Coronary artery (tissue), 2 donors: ENCODE data around the gene KIAA1671.

Experiments used
- DNase-seq: peaks from one replicate; pipeline ENCODE4 v3.0.0-alpha.2; 2017; ENCODE audit warnings: low spot score
- H3K27ac ChIP-seq, 2 donors: fragments of 200-600 bp; sonication (generic); one replicate each; pipeline ENCODE4 v1.5.1; 2016 to 2019
- H3K4me3 ChIP-seq: fragments of 200-600 bp; sonication (generic); 2 replicates; pipeline ENCODE4 v1.5.1; 2016; ENCODE audit warnings: mild to moderate bottlenecking, moderate library complexity
- TF ChIP-seq, protein P1 (sequence below): fragments of 200-600 bp; sonication (generic); IDR thresholded peaks from one replicate; pipeline ENCODE4 v1.5.1; 2019; ENCODE audit warnings: antibody characterized with exemption

Gene KIAA1671

DNA sequence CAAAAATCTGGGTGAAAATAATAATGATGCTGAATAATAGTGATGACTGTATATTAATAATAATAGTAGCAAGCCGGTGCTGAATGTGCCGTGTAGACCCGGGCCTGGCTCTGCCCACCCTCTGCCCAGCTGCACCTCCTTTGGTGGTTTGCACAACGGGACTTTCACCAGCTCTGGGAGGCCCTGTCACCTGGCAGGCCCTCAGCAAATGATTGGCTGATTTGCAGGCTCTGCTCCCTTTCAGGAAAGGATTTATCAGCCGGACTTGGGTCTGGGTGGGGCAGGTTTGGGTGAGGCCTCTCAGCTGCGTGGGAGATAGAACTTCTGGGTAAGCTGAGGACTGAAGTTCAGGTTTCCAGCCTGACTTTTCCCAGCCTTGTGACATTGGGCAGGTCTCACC lies 21.4 kb downstream of the KIAA1671 start:
- no peak for DNase-seq
- TF ChIP-seq, protein P1, sequence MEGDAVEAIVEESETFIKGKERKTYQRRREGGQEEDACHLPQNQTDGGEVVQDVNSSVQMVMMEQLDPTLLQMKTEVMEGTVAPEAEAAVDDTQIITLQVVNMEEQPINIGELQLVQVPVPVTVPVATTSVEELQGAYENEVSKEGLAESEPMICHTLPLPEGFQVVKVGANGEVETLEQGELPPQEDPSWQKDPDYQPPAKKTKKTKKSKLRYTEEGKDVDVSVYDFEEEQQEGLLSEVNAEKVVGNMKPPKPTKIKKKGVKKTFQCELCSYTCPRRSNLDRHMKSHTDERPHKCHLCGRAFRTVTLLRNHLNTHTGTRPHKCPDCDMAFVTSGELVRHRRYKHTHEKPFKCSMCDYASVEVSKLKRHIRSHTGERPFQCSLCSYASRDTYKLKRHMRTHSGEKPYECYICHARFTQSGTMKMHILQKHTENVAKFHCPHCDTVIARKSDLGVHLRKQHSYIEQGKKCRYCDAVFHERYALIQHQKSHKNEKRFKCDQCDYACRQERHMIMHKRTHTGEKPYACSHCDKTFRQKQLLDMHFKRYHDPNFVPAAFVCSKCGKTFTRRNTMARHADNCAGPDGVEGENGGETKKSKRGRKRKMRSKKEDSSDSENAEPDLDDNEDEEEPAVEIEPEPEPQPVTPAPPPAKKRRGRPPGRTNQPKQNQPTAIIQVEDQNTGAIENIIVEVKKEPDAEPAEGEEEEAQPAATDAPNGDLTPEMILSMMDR = no peak
- H3K27ac ChIP-seq = peak overlapping the region in 1 of 2 donors; percentile 23
- no peak overlapping the region for H3K4me3 ChIP-seq

DNA sequence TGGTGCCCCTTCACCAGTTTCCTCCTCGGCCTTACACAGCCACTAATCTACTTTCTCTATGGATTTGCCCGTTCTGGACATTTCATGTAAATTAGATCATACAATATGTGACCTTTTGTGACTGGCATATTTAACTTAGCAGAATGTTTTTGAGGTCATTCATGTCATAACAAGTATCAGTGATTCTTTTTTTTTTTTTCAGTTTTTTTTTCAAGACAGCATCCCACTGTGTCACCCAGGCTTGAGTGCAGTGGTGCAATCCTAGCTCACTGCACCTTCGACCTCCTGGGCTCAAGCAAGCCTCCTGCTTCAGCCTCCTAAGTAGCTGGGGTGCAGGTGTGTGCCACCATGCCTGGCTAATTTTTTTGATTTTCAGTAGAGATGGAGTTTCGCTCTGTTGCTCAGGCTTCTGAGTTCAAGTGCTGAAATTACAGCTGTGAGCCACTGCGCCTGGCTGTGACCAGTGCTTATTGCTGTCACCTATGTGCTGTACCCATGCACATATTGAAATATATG lies 22.7 kb downstream of the KIAA1671 start:
- Histone ChIP-seq H3K4me3 (no peak overlapping the region), H3K27ac (peak overlapping the region in 1 of 2 donors; percentile 90)
- TF ChIP-seq, protein P1 = no peak
- DNase-seq = no peak

DNA sequence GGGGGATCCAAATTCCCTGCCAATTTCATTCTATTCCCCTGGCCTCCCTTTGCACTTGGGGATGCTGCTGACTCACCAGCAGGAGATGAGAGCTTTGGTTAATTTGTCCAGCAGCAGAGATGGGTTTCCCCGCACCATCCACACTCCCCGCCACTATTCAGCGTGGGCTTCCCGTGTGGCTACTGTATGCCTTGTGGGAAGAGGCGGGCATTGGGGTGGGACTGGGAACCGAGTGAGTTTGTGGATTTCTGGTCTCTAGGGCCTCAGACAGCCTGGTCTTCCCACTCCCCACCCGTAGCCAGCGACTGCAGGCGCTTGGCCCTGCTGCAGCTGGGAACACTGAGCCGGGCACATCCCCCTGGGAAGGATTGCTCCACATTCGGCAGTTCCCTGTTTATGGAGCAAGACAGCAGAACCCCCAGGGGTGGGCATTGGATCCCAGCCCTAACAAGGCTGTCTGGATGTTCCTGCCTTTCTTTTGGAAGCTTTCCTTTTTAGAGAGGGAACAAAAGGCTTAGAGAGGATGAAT lies 23.4 kb downstream of the KIAA1671 start:
- Histone ChIP-seq H3K27ac (peak overlapping the region; percentile 67 to 90), H3K4me3 (peak overlapping the region; percentile 48)
- DNase-seq = peak; percentile 86
- TF ChIP-seq, protein P1 = no peak

DNA sequence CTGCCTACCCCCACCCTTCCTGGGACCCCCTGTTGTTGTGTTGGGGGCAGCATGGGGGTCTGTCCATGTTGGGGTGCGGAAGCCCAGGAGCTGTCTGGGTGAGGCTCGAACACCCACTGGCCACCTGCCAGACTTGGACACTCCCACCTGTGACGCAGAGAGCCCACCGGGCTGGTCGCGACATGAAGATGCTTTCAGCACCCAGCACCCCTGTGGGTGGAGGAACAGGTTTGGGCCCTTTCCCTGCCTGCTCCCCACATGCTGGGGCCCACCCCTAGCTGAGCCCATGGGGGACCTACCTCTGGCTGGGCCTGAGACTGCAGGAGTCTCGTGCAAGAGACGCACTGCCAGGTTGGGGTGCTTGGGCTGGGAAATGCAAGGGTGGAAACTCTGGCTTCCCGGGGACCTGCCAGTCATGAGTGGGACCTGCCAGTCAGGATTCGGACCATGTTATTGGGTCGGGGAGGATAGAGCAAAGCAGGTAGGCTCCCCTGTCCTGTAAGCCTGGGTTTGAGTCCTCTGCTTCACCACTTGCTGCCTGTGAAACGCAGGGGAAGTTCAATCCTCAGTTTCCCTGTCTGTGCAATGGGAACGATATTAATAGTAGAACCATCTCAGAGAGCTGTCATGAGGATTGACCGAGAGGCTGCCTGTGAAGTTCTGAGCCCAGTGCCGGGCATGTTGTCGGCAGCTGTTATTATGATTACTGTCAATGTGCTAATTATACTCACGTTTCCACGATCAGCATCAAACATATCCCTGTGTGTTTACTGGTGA lies 24.1 kb downstream of the KIAA1671 start:
- TF ChIP-seq, protein P1 = no peak
- Histone ChIP-seq H3K4me3 (peak overlapping the region; percentile 48), H3K27ac (peak overlapping the region; percentile 67 to 90)
- no peak for DNase-seq

DNA sequence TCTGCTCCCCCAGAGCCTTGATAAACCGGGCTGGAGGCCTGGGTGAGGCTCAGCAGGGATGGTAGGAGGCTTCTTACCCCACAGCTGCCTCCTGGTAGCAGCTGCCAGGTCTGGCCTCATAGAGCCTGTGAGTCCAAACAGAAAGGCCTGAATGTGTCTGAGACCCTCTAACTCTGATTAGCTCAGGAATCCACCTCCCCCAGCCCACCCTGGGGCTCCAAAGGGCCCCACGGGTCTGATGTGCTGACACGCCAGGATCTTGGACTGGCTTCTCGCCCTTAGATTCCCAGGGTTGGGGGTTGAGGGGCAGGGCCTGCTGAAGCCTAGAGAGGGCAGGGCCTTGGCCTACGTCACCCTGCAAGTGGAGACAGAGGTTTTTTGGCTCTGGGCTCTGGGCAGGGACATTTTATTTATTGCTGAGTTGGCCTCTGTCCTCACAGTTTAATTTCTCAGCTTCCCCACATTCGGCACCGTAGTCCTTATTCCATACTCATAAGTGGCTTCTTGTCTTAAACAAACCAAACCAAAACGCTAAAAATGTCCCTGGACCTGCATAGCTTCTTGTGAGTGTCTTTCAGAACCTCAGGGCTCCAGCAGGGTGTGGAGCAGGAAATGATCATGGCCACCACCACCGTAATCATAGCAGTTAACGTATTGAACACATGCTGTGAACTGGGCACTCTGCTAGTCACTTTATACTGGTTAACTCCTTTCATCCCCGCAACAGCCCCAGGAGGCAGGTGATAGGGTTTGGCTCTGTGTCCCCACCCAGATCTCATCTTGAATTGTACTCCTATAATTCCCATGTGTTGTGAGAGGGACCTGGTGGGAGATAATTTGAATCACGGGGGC lies 25.1 kb downstream of the KIAA1671 start:
- TF ChIP-seq, protein P1 = no peak
- Histone ChIP-seq H3K4me3 (peak overlapping the region; percentile 7), H3K27ac (peak overlapping the region; percentile 67 to 90)
- peak; percentile 85 for DNase-seq

DNA sequence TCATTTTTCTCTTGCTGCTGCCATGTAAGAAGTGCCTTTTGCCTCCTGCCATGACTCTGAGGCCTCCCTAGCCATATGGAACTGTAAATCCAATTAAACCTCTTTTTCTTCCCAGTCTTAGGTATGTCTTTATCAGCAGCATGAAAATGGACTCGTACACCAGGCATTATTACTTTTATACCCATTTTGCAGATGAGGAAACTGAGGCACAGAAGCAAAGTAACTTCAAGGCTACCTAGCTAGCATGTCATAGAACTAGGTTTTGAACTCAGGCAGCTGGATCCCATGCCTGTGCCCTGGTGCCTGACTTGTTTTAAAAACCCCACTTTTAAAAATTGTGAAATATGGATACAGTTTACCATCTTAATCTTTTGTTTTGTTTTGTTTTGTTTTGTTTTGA lies 25.8 kb downstream of the KIAA1671 start:
- Histone ChIP-seq H3K4me3 (no peak overlapping the region), H3K27ac (peak overlapping the region; percentile 67 to 90)
- TF ChIP-seq, protein P1 = no peak
- DNase-seq = no peak
